Right atrium auricular region (tissue), 2 donors: ENCODE data around the gene ANO7. TPM values are rescaled to one million over a fixed set of nuclear protein-coding genes. Genes with fewer than 3 reads are reported as not detected.

ENCODE experiments used
- DNase-seq: peaks from one replicate; pipeline ENCODE4 v3.0.0-alpha.2; 2019; ENCODE audit warnings: low spot score
- H3K27ac ChIP-seq, 2 donors: fragments of 200-600 bp; sonication (generic); 1 replicate in 1 of 2; 2 replicates in 1 of 2; pipeline ENCODE4 v1.5.1; 2016 to 2019
- H3K27me3 ChIP-seq, 2 donors: fragments of 200-600 bp; sonication (generic); one replicate each; pipeline versions ENCODE4 v1.5.1 to v1.6.0; 2017 to 2019
- H3K36me3 ChIP-seq: fragments of 200-600 bp; sonication (generic); one replicate; pipeline ENCODE4 v1.5.1; 2016
- H3K4me1 ChIP-seq, 2 donors: fragments of 200-600 bp; sonication (generic); one replicate each; pipeline versions ENCODE4 v1.5.1 to v1.6.0; 2017 to 2019
- H3K4me3 ChIP-seq, 2 donors: fragments of 200-600 bp; sonication (generic); 1 replicate in 1 of 2; 2 replicates in 1 of 2; pipeline ENCODE4 v1.5.1; 2017 to 2019; ENCODE audit warnings: mild to moderate bottlenecking in 1 of 2, moderate library complexity in 1 of 2
- H3K9me3 ChIP-seq, 2 donors: fragments of 200-600 bp; sonication (generic); one replicate each; pipeline ENCODE4 v1.5.1; 2019
- total RNA-seq, 2 donors: library from RNA; depleted of rRNA; stranded (reverse); fragments of >200 nt; gene quantifications; one replicate each; pipeline ENCODE4 v1.1.0, GENCODE V29; 2016
- TF ChIP-seq, protein P1 (sequence below), 2 donors: fragments of 200-600 bp; sonication (generic); IDR thresholded peaks; one replicate each; pipeline ENCODE4 v1.5.1; 2019; ENCODE audit warnings: antibody characterized with exemption in 2 of 2

ANO7 gene
- total RNA-seq, 2 donors from 2014 or later, result 1.1 to 1.3 TPM

DNA sequence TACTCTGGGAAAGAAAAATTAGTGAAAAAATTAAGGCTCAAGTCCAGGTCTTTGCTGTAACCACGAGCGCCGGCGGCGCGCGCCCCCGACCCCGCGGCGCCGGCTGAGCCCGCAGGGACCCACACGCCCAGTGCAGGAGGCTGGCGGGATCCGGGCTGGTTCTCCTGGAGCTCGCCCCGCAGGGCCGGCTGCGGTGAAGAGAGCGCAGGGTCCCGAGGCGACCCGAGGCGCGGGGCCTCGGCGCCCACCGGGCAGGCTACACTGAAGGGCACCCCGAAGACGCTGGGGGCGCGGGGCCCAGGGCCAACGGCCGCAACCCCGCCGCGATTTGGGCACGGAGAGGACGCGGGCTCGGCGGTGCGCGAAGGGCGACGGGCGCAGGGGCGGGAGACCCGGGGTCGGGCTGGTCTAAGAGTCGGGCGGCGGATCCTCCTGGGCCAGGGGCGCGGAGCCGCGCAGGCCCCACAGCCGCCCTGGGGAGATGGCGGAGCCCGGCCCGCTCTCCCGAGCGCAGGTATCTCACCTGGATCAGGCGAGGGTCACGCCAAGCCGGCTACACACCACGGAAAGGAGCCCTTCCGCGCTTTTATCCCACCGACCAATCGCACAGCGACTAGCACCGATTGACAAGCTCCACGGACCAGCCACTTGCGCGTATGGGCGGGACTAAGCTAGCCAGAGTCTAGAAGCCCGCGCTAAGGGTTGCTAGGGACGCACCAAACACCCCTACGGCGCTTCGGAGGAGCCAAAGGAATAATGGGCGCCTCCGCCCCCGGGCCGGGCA, 39.4 kb upstream of the ANO7 start, which contains the start of gene PASK:
PASK (minus strand) TSS at position 582 of the 784 bp plus-strand sequence. CDS start 6,440 bp downstream, outside the sequence.
- peak within 1 kb of the TSS; percentile 82 to 84 for H3K27ac ChIP-seq
- H3K36me3 ChIP-seq, result no peaks in the 10 kb centered on the region
- DNase-seq, result peak; percentile 95
- peak within 1 kb of the TSS; percentile 100 for H3K4me3 ChIP-seq
- peaks cover 0 to 22% of the 10 kb centered on the region in 2 donors for H3K4me1 ChIP-seq
- H3K27me3 ChIP-seq, result no peaks in the 10 kb centered on the region
- no peaks in the 10 kb centered on the region for H3K9me3 ChIP-seq
- TF ChIP-seq, protein P1, sequence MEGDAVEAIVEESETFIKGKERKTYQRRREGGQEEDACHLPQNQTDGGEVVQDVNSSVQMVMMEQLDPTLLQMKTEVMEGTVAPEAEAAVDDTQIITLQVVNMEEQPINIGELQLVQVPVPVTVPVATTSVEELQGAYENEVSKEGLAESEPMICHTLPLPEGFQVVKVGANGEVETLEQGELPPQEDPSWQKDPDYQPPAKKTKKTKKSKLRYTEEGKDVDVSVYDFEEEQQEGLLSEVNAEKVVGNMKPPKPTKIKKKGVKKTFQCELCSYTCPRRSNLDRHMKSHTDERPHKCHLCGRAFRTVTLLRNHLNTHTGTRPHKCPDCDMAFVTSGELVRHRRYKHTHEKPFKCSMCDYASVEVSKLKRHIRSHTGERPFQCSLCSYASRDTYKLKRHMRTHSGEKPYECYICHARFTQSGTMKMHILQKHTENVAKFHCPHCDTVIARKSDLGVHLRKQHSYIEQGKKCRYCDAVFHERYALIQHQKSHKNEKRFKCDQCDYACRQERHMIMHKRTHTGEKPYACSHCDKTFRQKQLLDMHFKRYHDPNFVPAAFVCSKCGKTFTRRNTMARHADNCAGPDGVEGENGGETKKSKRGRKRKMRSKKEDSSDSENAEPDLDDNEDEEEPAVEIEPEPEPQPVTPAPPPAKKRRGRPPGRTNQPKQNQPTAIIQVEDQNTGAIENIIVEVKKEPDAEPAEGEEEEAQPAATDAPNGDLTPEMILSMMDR (IDR thresholded peaks at IDR 0.05), result no peak

DNA sequence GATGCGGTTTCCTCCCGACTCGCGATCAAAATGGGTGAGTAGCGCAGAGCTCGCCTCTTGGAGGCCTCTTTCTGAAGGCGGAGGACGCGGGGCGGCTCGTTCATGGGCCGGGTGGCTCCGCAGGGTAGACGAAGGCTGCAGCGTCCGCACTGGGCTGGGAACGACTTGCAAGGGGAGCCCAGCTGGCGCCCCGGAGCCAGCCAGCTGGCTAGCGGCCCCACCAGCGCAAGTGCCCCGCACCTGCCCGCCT, 38.9 kb upstream of the ANO7 start:
- no peak for DNase-seq
- Histone ChIP-seq H3K27me3 (no peaks in the 10 kb centered on the region), H3K4me3 (peak overlapping the region; percentile 100), H3K4me1 (peaks cover 0 to 22% of the 10 kb centered on the region in 2 donors), H3K36me3 (no peaks in the 10 kb centered on the region), H3K9me3 (no peaks in the 10 kb centered on the region), H3K27ac (no peak overlapping the region)
- TF ChIP-seq, protein P1 (IDR thresholded peaks at IDR 0.05), result no peak

DNA sequence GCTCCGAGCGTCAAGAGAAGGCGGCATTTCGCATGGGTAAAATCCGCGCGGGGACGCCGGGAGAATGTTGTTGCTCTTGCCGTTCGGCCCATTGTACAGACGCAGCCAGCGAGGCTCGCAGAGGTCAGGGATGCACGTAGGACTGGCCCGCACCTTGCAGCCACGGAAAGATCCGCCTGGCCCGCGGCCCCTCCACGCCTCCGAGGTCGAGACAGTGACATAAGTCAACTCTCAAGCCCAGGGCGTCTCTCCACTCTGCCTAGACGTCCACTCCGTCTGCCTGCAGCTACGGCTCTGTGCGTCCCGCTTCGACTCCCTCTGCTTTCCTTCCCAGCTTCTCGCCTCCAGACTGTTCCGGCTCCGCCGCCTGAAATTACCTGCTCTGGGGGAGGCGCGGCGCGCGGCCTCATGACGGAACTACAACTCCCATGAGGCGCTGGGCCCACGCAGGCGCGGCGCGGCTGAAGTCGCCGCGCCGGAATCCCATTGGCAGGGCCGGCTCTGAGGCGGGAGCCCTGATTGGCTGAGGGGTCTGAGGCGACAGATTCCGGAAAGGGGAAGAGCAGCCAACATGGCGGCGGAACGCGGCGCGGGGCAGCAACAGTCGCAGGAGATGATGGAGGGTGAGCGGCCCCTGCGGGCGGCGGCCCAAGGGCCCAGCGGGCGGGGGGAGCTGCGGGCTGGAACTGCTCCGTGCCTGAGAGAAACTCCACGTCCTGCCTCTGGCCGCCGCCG, 38.4 kb upstream of the ANO7 start, which contains the start of gene PPP1R7:
PPP1R7 (plus strand) TSS at position 543 of the 735 bp plus-strand sequence; CDS start at position 572, 29 bp downstream.
- TF ChIP-seq, protein P1 (IDR thresholded peaks at IDR 0.05), result peak in 1 of 2 donors; percentile 33
- peak; percentile 97 for DNase-seq
- Histone ChIP-seq H3K36me3 (no peaks in the 10 kb centered on the region), H3K27ac (peak within 1 kb of the TSS; percentile 82 to 84), H3K4me3 (peak within 1 kb of the TSS; percentile 100), H3K4me1 (peaks cover 0 to 22% of the 10 kb centered on the region in 2 donors), H3K9me3 (no peaks in the 10 kb centered on the region), H3K27me3 (no peaks in the 10 kb centered on the region)

DNA sequence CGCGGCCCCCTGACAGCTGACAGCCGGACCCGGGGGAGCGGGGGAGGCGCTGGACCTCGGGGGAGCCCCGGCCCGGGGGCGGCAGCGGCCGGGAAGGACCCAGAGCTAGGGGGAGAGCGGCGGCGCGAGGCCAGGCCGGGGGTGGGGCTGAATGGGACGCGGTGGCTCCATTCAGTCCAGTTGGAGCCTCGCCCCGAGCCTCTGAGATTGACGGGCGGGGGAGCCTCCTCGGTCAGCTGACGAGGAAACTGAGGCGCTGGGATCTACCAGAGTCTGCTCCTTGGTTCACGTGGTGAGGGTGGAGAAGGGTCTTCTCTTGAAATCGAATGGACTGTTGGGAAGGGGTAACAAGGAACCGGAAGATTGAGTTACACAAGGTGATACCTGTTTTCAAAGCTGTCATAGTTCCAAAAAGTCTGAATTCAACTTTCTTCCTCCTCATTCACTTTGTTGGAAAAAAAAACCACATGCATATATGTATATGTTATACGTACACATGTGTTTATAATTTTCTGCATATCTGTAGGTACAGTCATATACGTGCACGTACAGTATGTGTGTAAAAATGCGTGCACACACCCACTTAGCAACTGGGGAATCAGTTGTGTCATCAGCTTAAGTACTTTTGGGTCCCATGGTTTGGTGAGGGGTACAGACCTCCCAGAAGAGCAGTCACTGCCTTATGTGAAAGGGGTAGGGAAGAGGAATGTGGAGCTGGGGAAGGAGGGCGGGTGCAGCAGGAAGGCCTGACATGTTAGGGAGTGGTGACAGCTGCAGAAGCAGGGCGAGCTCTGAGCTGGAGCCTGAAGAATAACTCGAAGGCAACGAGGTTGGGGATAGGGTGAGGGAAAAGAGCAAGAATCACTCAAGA, 37.6 kb upstream of the ANO7 start:
- Histone ChIP-seq H3K9me3 (no peaks in the 10 kb centered on the region), H3K27me3 (no peaks in the 10 kb centered on the region), H3K36me3 (no peaks in the 10 kb centered on the region), H3K4me1 (peaks cover 0 to 22% of the 10 kb centered on the region in 2 donors), H3K27ac (peak overlapping the region; percentile 82 to 84), H3K4me3 (peak overlapping the region; percentile 100)
- DNase-seq, result no peak
- TF ChIP-seq, protein P1 (IDR thresholded peaks at IDR 0.05), result no peak

DNA sequence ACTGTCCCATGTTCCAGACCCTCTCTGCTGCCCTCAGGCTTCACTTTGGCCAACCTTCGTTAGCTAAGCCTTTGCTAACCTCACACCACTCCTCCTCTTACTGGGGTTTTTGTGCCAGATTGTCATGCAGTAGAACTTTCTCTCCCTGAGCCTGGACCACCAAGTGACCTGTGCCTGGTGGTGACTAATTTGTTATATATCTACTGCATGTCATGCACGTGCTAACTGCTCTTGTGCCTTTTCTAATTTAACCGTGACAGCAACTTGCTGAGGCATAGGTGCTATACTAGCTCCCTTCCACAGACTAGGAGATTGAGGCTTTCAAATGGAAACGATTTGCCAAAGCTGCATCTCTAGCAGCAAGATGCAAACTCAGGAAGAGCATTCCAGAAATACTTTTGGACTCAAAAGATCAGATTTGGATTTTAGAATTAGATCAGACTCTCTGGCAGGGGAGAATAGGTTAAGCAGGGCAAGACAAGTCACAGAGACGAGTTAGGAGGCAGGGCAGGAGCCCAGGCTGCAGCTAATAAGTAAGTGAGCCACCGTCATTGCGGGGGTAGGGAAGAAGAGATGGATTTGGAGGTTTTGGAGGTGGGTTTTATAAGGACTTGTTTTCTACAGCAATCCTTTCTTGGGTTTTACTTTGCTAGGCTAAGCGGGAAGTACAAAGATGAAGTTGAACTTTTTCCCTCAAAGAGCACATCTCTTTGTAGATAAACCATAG, 36.4 kb upstream of the ANO7 start:
- Histone ChIP-seq H3K4me3 (no peak overlapping the region), H3K27ac (no peak overlapping the region), H3K36me3 (no peaks in the 10 kb centered on the region), H3K4me1 (peaks cover 0 to 22% of the 10 kb centered on the region in 2 donors), H3K27me3 (no peaks in the 10 kb centered on the region), H3K9me3 (no peaks in the 10 kb centered on the region)
- TF ChIP-seq, protein P1 (IDR thresholded peaks at IDR 0.05), result no peak
- no peak for DNase-seq
